Right lobe of liver (tissue), 6 donors: ENCODE data around the gene PIAS4. TPM values are rescaled to one million over a fixed set of nuclear protein-coding genes. Genes with fewer than 3 reads are reported as not detected.

ENCODE experiments used
- ATAC-seq, 4 donors: fragments of 200-7000 bp; cut with Tn5 transposase; one replicate each; pipeline ENCODE4 v1.9.1; 2020; ENCODE audit warnings: mild to moderate bottlenecking in 4 of 4, moderate library complexity in 4 of 4
- DNase-seq, 3 donors: peaks; one replicate each; pipeline ENCODE4 v3.0.0-alpha.2; 2020
- H3K27ac ChIP-seq, 3 donors: fragments of 200-600 bp; one replicate each; pipeline ENCODE4 v1.8.0; 2022
- H3K27me3 ChIP-seq, 2 donors: fragments of 200-600 bp; one replicate each; pipeline ENCODE4 v1.8.0; 2022
- H3K36me3 ChIP-seq, 4 donors: fragments of 200-600 bp; sonication (generic) in 1 of 4; one replicate each; pipeline versions ENCODE4 v1.5.1 to v1.8.0; 2017 to 2022; ENCODE audit warnings: control low read depth in 1 of 4
- H3K4me1 ChIP-seq, 4 donors: fragments of 200-600 bp; sonication (generic) in 1 of 4; one replicate each; pipeline versions ENCODE4 v1.5.1 to v1.8.0; 2017 to 2022; ENCODE audit warnings: control low read depth in 1 of 4
- H3K4me3 ChIP-seq, 3 donors: fragments of 200-600 bp; one replicate each; pipeline ENCODE4 v1.8.0; 2022
- H3K9me3 ChIP-seq, 4 donors: fragments of 200-600 bp; sonication (generic) in 1 of 4; one replicate each; pipeline versions ENCODE4 v1.5.1 to v1.8.0; 2017 to 2022; ENCODE audit warnings: control low read depth in 1 of 4
- CTCF ChIP-seq, 4 donors: fragments of 200-600 bp in 3 of 4; fragments of 450-650 bp in 1 of 4; IDR thresholded peaks; one replicate each; pipeline versions ENCODE4 v1.5.1 to v1.8.0; 2016 to 2022; ENCODE audit warnings: antibody characterized with exemption in 4 of 4, mild to moderate bottlenecking in 2 of 4
- POLR2A ChIP-seq: fragments of 450-650 bp; IDR thresholded peaks from one replicate; pipeline ENCODE4 v1.6.1; 2017; ENCODE audit warnings: antibody characterized with exemption, mild to moderate bottlenecking
- WGBS: methylation state at CpG from one replicate; pipeline ENCODE4 v1.1.6; 2018; ENCODE audit warnings: low coverage, low lambda C conversion rate; ENCODE audit not compliant: insufficient coverage; ENCODE audit errors: missing lambda C conversion rate; 5-methylcytosine and 5-hydroxymethylcytosine counted together
- intact Hi-C, 2 donors: fragments of 100-400 bp; cut with DNase I; formaldehyde crosslinking; loops; one replicate each; pipeline versions ENCODE4 v1.11.2 to v1.14.1; 2022
- total RNA-seq, 6 experiments: library from RNA; depleted of rRNA in 2 of 6; stranded (reverse); fragments of >200 nt in 2 of 6; fragmentation: NEBNext Ultra II Directional in 3 of 6; extraction: Animal tissue kit (Norgen Biotek cat#: 25700) in 3 of 6; gene quantifications; one replicate each; pipeline versions ENCODE4 v1.1.0 to v1.2.4, GENCODE V29; 2016 to 2023
- donor health status: DM: no; HTN: yes; CAD: no.
- donor health status: DM: no; HTN: no; CAD: no.
- donor health status: DM: no; HTN: no; CAD: no.
- donor health status: DM: no; HTN: yes; CAD: no.
- donor health status: DM: no; HTN: yes; CAD: no.

The PIAS4 gene
- total RNA-seq, 6 experiments from 2014 or later = 9.9 to 20.0 (median 14.9) TPM

- no peak overlapping the region for H3K4me3 ChIP-seq
- ATAC-seq (peak in 1 of 4 donors; percentile 2), DNase-seq (peak in 2 of 3 donors; percentile 48 to 53)
- H3K36me3 ChIP-seq = peaks cover 58 to 76% (median 67%) of the 10 kb centered on the region in 4 donors
- intact Hi-C loops = no loop called here
- no peaks in the 10 kb centered on the region for H3K4me1 ChIP-seq
- TF ChIP-seq POLR2A (no peak), CTCF (IDR thresholded peaks at IDR 0.05) (no peak)
- H3K9me3 ChIP-seq = no peaks in the 10 kb centered on the region
- no peak overlapping the region for H3K27ac ChIP-seq
- no peaks in the 10 kb centered on the region for H3K27me3 ChIP-seq
- WGBS = no CpG with 5 or more reads among the region's 59 CpGs
Measured at GRCh38 chr19:3977242-3978143, 30.0 kb upstream of the PIAS4 start.

GRCh38 chr19:3978145-3978544 lies 29.4 kb upstream of the PIAS4 start:
- intact Hi-C loops = no loop called here
- H3K27ac ChIP-seq = no peak overlapping the region
- peaks cover 64 to 82% (median 73%) of the 10 kb centered on the region in 4 donors for H3K36me3 ChIP-seq
- DNase-seq = no peak
- H3K27me3 ChIP-seq = no peaks in the 10 kb centered on the region
- H3K4me1 ChIP-seq = peaks cover 0 to under 1% (median under 1%) of the 10 kb centered on the region in 4 donors
- no peak for ATAC-seq
- 92% methylated on average over 8 of the region's 19 CpGs for WGBS
- H3K9me3 ChIP-seq = no peaks in the 10 kb centered on the region
- no peak for TF ChIP-seq POLR2A
- no peak for TF ChIP-seq CTCF (IDR thresholded peaks at IDR 0.05)
- H3K4me3 ChIP-seq = no peak overlapping the region

- Histone ChIP-seq H3K4me1 (peaks cover 0 to 12% (median 5%) of the 10 kb centered on the region in 4 donors), H3K4me3 (no peak overlapping the region), H3K27ac (no peak overlapping the region), H3K27me3 (no peaks in the 10 kb centered on the region), H3K36me3 (peaks cover 69 to 92% (median 81%) of the 10 kb centered on the region in 4 donors), H3K9me3 (no peaks in the 10 kb centered on the region)
- WGBS = 90% methylated on average over 5 of the region's 18 CpGs
- DNase-seq (peak in 1 of 3 donors; percentile 50), ATAC-seq (no peak)
- intact Hi-C loops = no loop called here
- TF ChIP-seq CTCF (IDR thresholded peaks at IDR 0.05) (no peak), POLR2A (no peak)
Measured at GRCh38 chr19:3979289-3979673, 28.3 kb upstream of the PIAS4 start.

GRCh38 chr19:3979674-3980352 lies 27.7 kb upstream of the PIAS4 start:
- DNase-seq (peak in 1 of 3 donors; percentile 56), ATAC-seq (no peak)
- TF ChIP-seq POLR2A = peak; percentile 12
- TF ChIP-seq CTCF (IDR thresholded peaks at IDR 0.05) = no peak
- Histone ChIP-seq H3K27ac (no peak overlapping the region), H3K27me3 (no peaks in the 10 kb centered on the region), H3K4me3 (no peak overlapping the region), H3K4me1 (peaks cover 0 to 12% (median 5%) of the 10 kb centered on the region in 4 donors), H3K36me3 (peaks cover 69 to 92% (median 81%) of the 10 kb centered on the region in 4 donors), H3K9me3 (no peaks in the 10 kb centered on the region)
- intact Hi-C loops = no loop called here
- WGBS = 80% methylated on average over 5 of the region's 25 CpGs
